H9 (cell line): ENCODE data around the gene WIZ. TPM values are rescaled to one million over a fixed set of nuclear protein-coding genes. Genes with fewer than 3 reads are reported as not detected.

Experiments used
- DNase-seq: peaks from one replicate; pipeline ENCODE4 v3.0.0-alpha.2; 2017
- H2AFZ ChIP-seq: one replicate; pipeline ENCODE4 v1.6.1; 2013; ENCODE audit warnings: mild to moderate bottlenecking, low read length, control low read depth, moderate library complexity
- H2AK5ac ChIP-seq: 2 replicates; pipeline ENCODE4 v1.6.1; 2013; ENCODE audit warnings: low read length, control low read depth, mixed read lengths; ENCODE audit not compliant: insufficient read length
- H2BK120ac ChIP-seq: one replicate; pipeline ENCODE4 v1.6.1; 2013; ENCODE audit warnings: low read depth, mild to moderate bottlenecking, low read length, control low read depth, inconsistent platforms; ENCODE audit not compliant: poor library complexity, severe bottlenecking
- H2BK12ac ChIP-seq: 2 replicates; pipeline ENCODE4 v1.6.1; 2013; ENCODE audit warnings: low read length, control low read depth, mixed read lengths, low read depth; ENCODE audit not compliant: insufficient read length
- H2BK15ac ChIP-seq: 2 replicates; pipeline ENCODE4 v1.6.1; 2013; ENCODE audit warnings: low read depth, low read length, control low read depth
- H2BK20ac ChIP-seq: one replicate; pipeline ENCODE4 v1.6.1; 2013; ENCODE audit warnings: low read depth, mild to moderate bottlenecking, low read length, control low read depth, inconsistent platforms; ENCODE audit not compliant: poor library complexity, severe bottlenecking
- H2BK5ac ChIP-seq: 2 replicates; pipeline ENCODE4 v1.6.1; 2013; ENCODE audit warnings: low read length, control low read depth, mixed read lengths; ENCODE audit not compliant: insufficient read length
- H3K14ac ChIP-seq: 2 replicates; pipeline ENCODE4 v1.6.1; 2013; ENCODE audit warnings: low read length, control low read depth; ENCODE audit not compliant: insufficient read depth
- H3K18ac ChIP-seq: 2 replicates; pipeline ENCODE4 v1.6.1; 2013; ENCODE audit warnings: low read depth, mild to moderate bottlenecking, mixed read lengths, low read length, control low read depth; ENCODE audit not compliant: insufficient read length
- H3K23ac ChIP-seq: 2 replicates; pipeline ENCODE4 v1.6.1; 2013; ENCODE audit warnings: low read length, control low read depth, mixed read lengths, low read depth; ENCODE audit not compliant: insufficient read length
- H3K23me2 ChIP-seq: 2 replicates; pipeline ENCODE4 v1.6.1; 2013; ENCODE audit warnings: low read depth, mild to moderate bottlenecking, mixed read lengths, low read length, control low read depth; ENCODE audit not compliant: insufficient read length, poor library complexity, severe bottlenecking
- H3K27ac ChIP-seq: 2 replicates; pipeline ENCODE4 v1.5.1; 2013; ENCODE audit warnings: low read length, control low read depth, mixed read lengths, low read depth; ENCODE audit not compliant: insufficient read length
- H3K27me3 ChIP-seq: 2 replicates; pipeline ENCODE4 v1.6.1; 2013; ENCODE audit warnings: low read length, control low read depth, inconsistent platforms; ENCODE audit not compliant: insufficient read depth
- H3K4ac ChIP-seq: 2 replicates; pipeline ENCODE4 v1.6.1; 2013; ENCODE audit warnings: low read depth, mild to moderate bottlenecking, control low read depth, inconsistent platforms, low read length, moderate library complexity
- H3K4me1 ChIP-seq: 2 replicates; pipeline ENCODE4 v1.6.1; 2013; ENCODE audit warnings: low read length, control low read depth, inconsistent platforms; ENCODE audit not compliant: insufficient read depth
- H3K4me2 ChIP-seq: 2 replicates; pipeline ENCODE4 v1.6.1; 2013; ENCODE audit warnings: low read length, control low read depth, mixed read lengths; ENCODE audit not compliant: insufficient read length, insufficient read depth
- H3K56ac ChIP-seq: 2 replicates; pipeline ENCODE4 v1.6.1; 2013; ENCODE audit warnings: low read depth, mild to moderate bottlenecking, mixed read lengths, low read length, control low read depth; ENCODE audit not compliant: insufficient read length
- H3K79me1 ChIP-seq: 2 replicates; pipeline ENCODE4 v1.6.1; 2013; ENCODE audit warnings: low read depth, mild to moderate bottlenecking, moderate library complexity, low read length, control low read depth, inconsistent platforms; ENCODE audit not compliant: insufficient read depth, poor library complexity, severe bottlenecking
- H3K79me2 ChIP-seq: 2 replicates; pipeline ENCODE4 v1.6.1; 2013; ENCODE audit warnings: low read length, control low read depth, inconsistent platforms; ENCODE audit not compliant: insufficient read depth
- H3K9ac ChIP-seq: 2 replicates; pipeline ENCODE4 v1.6.1; 2013; ENCODE audit warnings: low read length, control low read depth, mixed read lengths; ENCODE audit not compliant: insufficient read length; ENCODE audit errors: extremely low read depth
- H3K9me3 ChIP-seq: one replicate; pipeline ENCODE4 v1.6.1; 2013; ENCODE audit warnings: low read depth, low read length, inconsistent platforms; ENCODE audit not compliant: control insufficient read depth
- H3T11ph ChIP-seq: one replicate; pipeline ENCODE4 v1.6.1; 2013; ENCODE audit warnings: mild to moderate bottlenecking, low read length, control low read depth, inconsistent platforms
- H4K20me1 ChIP-seq: one replicate; pipeline ENCODE4 v1.6.1; 2013; ENCODE audit not compliant: control insufficient read depth, insufficient read length, insufficient read depth
- H4K5ac ChIP-seq: 2 replicates; pipeline ENCODE4 v1.6.1; 2013; ENCODE audit warnings: low read depth, mild to moderate bottlenecking, mixed read lengths, low read length, control low read depth; ENCODE audit not compliant: insufficient read length
- H4K8ac ChIP-seq: replicated peaks from 2 replicates; pipeline ENCODE4 v1.6.1; 2013; ENCODE audit warnings: low read length, control low read depth, mixed read lengths, low read depth; ENCODE audit not compliant: insufficient read length
- H4K91ac ChIP-seq: 2 replicates; pipeline ENCODE4 v1.6.1; 2013; ENCODE audit warnings: low read depth, mild to moderate bottlenecking, moderate library complexity, mixed read lengths, low read length, control low read depth; ENCODE audit not compliant: insufficient read length
- H3K27ac Mint-ChIP-seq, 3 experiments: 2 replicates in 2 of 3; 3 replicates in 1 of 3; pipeline ENCODE4 v1.8.0; 2020 to 2021; ENCODE audit warnings: mixed read lengths in 3 of 3, mild to moderate bottlenecking in 1 of 3, moderate library complexity in 1 of 3
- H3K27me3 Mint-ChIP-seq: 2 replicates; pipeline ENCODE4 v1.8.0; 2021; ENCODE audit warnings: low read depth, mild to moderate bottlenecking, moderate library complexity, mixed read lengths
- H3K36me3 Mint-ChIP-seq, 3 experiments: 2 replicates in 2 of 3; 3 replicates in 1 of 3; pipeline ENCODE4 v1.8.0; 2020 to 2021; ENCODE audit warnings: low read depth in 3 of 3, mixed read lengths in 3 of 3; ENCODE audit not compliant: insufficient read depth in 1 of 3
- H3K4me1 Mint-ChIP-seq, 2 experiments: 2 replicates each; pipeline ENCODE4 v1.8.0; 2020; ENCODE audit warnings: mixed read lengths in 2 of 2
- H3K4me3 Mint-ChIP-seq, 2 experiments: 2 replicates in 1 of 2; 3 replicates in 1 of 2; pipeline ENCODE4 v1.8.0; 2020 to 2021; ENCODE audit warnings: mild to moderate bottlenecking in 2 of 2, mixed read lengths in 2 of 2, moderate library complexity in 1 of 2
- H3K9me3 Mint-ChIP-seq, 2 experiments: 2 replicates in 1 of 2; 3 replicates in 1 of 2; pipeline ENCODE4 v1.8.0; 2020; ENCODE audit warnings: mild to moderate bottlenecking in 2 of 2, mixed read lengths in 2 of 2, moderate library complexity in 1 of 2
- WGBS: extraction: QIAGEN DNeasy Blood & Tissue Kit; methylation state at CpG from one replicate; pipeline ENCODE4 v1.1.7; 2013; ENCODE audit warnings: missing lambda C conversion rate, low lambda C conversion rate, mixed read lengths; ENCODE audit not compliant: insufficient read length; ENCODE audit errors: extremely low coverage; 5-methylcytosine and 5-hydroxymethylcytosine counted together
- total RNA-seq: library from RNA; stranded (reverse); gene quantifications from 2 replicates; pipeline ENCODE4 v1.2.1, GENCODE V29; 2021
- TF ChIP-seq, protein P1 (sequence below): fragments of 200-600 bp; sonication (generic); conservative IDR thresholded peaks from 3 replicates; pipeline ENCODE4 v1.8.0; 2021; ENCODE audit warnings: antibody characterized with exemption, mild to moderate bottlenecking

The WIZ gene
- total RNA-seq, 1 experiment from 2014 or later = 33.3 TPM

GRCh38 chr19:15471639-15472101, 21.9 kb upstream of the WIZ start:
- Histone ChIP-seq H3K9ac (no peak overlapping the region), H4K91ac (no peak overlapping the region), H3K23me2 (no peaks in the 10 kb centered on the region), H3T11ph (no peak overlapping the region), H4K5ac (no peak overlapping the region), H4K20me1 (no peaks in the 10 kb centered on the region), H3K56ac (no peak overlapping the region), H3K79me1 (no peaks in the 10 kb centered on the region), H3K18ac (no peak overlapping the region), H3K27ac (no peak overlapping the region), H3K9me3 (no peaks in the 10 kb centered on the region), H2BK12ac (no peak overlapping the region), H2AK5ac (no peak overlapping the region), H2BK120ac (no peak overlapping the region), H2BK5ac (no peak overlapping the region), H3K4ac (no peak overlapping the region), H3K4me2 (no peak overlapping the region), H2BK15ac (no peak overlapping the region), H3K4me1 (no peaks in the 10 kb centered on the region), H3K23ac (no peak overlapping the region), H2AFZ (no peak overlapping the region), H2BK20ac (no peak overlapping the region), H3K79me2 (no peaks in the 10 kb centered on the region), H3K27me3 (peaks cover 11% of the 10 kb centered on the region; the same call in 1 of the 2 replicates), H3K14ac (no peak overlapping the region), H4K8ac (no peak overlapping the region)
- Mint-ChIP-seq H3K27me3 (peaks cover 48% of the 10 kb centered on the region), H3K4me3 (peak overlapping the region in 1 of 2 experiments; percentile 32; a peak in 1 of 5 replicates), H3K4me1 (0 out of 4 replicates have a peak, but pooled peaks cover 0 to 2% of the 10 kb centered on the region in 2 experiments), H3K9me3 (peaks cover 14 to 56% of the 10 kb centered on the region in 2 experiments), H3K36me3 (peaks cover 1 to 5% (median 1%) of the 10 kb centered on the region in 3 experiments; a peak in 4 of 7 replicates), H3K27ac (no peak overlapping the region)
- TF ChIP-seq, protein P1, sequence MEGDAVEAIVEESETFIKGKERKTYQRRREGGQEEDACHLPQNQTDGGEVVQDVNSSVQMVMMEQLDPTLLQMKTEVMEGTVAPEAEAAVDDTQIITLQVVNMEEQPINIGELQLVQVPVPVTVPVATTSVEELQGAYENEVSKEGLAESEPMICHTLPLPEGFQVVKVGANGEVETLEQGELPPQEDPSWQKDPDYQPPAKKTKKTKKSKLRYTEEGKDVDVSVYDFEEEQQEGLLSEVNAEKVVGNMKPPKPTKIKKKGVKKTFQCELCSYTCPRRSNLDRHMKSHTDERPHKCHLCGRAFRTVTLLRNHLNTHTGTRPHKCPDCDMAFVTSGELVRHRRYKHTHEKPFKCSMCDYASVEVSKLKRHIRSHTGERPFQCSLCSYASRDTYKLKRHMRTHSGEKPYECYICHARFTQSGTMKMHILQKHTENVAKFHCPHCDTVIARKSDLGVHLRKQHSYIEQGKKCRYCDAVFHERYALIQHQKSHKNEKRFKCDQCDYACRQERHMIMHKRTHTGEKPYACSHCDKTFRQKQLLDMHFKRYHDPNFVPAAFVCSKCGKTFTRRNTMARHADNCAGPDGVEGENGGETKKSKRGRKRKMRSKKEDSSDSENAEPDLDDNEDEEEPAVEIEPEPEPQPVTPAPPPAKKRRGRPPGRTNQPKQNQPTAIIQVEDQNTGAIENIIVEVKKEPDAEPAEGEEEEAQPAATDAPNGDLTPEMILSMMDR = no peak
- no CpG with 5 or more reads among the region's 31 CpGs for WGBS
- DNase-seq = peak; percentile 96
